Measurements from ENCODE around the gene CRTAP.

DNA sequence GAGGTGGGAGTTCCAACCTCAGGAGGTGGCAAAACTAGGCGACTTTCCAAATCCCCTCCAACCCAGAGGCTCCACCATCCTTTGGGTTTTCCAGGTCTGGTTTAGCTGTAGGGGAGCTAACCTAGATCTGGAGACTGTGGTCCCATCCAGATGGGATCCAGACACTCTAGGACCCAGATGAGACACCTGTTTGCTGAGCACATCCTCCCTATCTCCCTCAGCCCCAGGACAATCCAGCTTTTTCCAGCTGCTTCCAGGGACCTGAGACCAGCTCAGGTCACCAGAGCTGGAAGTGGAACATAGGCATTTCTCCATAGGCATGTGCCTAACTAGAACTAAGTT, 18.2 kb downstream of the CRTAP start:
- no peak for TF ChIP-seq CTCF (IDR thresholded peaks at IDR 0.05)
- no peak for TF ChIP-seq POLR2AphosphoS5 (IDR thresholded peaks at IDR 0.05)

All from sigmoid colon (tissue), 4 donors.